H54 (cell line): ENCODE results near the gene RCOR3.
"Not testable (repeated sequence)": the region's sequence is repeated elsewhere in the genome, so short reads cannot be mapped to it uniquely, and the experiment has no call there.

Experiments used
- DNase-seq: peaks from one replicate; pipeline ENCODE4 v3.0.0; 2011; ENCODE audit warnings: low spot score, mixed read lengths; ENCODE audit not compliant: insufficient read length
- FAIRE-seq: peaks from 3 replicates; lab custom pipeline; 2011; peaks lifted over from hg19 to GRCh38; lab: Jason Lieb, UNC
- POLR2A ChIP-seq: IDR thresholded peaks from 2 replicates; pipeline ENCODE4 v1.6.1; 2011; ENCODE audit warnings: low read depth, mild to moderate bottlenecking, low read length

RCOR3 gene

DNA sequence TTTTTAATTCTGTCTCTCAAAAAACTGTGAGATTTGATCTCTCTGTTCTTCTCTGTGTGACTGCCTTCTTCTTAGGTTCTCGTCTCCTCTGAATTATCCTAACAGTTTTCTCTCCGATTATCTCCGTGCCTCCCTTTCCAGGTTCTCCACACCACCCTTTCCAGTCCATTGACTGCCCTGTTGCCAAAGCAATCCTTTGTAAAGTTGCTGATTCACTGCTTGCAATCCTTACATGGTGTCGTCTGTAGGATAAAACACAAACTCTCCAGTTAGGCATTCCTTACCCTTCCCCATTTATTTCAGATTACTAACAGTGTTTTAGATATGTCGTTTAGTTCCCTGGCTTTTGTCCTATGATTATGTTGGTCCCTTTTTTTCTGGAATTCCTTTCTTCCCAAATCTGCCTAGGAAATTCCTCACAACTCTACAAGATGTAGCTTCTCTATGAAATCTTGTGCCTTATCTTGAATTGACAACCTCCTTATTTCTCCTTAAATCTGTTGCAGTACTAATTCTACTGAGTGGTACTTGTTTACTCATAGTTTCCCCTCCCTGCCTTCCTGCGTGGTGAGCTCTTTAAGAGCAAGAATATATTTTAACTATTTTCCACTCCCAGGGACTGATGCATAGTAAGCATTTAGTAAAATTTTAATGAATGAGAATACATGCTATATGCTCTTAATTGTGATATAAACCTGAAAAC, 22.3 kb downstream of the RCOR3 start:
- DNase-seq: no peak
- no peak for TF ChIP-seq POLR2A
- FAIRE-seq: peak; percentile 27

DNA sequence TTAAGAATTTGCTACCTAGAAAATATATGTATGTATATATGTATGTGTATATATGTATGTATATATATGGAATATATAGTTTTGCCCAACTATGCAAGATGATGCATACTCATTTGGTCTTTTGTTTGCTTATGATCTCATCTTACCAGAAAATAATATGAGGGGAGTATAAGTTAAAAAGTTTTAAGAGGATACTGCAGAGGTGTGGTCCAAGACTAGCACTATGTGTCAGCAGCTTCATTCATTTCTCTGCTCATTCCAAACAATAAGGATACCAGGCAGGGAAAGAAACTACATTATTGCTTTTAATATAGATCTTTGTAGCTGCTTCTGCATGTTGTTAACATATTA, 22.8 kb downstream of the RCOR3 start:
- no peak for DNase-seq
- TF ChIP-seq POLR2A: no peak
- FAIRE-seq: no peak

DNA sequence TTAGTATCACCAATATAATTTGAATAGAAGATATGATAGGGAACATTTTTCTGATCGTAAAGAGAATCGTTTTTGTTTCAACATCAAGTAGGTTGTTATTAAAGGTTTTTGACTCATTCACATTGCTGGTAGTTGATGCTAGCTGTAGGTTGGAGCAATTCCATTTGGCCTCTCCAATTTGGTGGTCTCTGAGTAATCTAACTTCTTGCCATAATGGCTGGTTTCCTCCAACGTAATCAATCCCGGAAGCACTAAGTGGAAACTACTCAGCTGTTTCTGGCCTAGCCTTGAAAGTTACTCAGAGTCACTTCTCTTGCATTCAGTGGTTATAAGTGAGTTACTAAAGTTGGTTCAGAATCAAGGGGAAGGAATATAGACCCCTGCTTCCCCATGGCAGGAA, 26.0 kb downstream of the RCOR3 start:
- FAIRE-seq: no peak
- no peak for TF ChIP-seq POLR2A
- DNase-seq: no peak

DNA sequence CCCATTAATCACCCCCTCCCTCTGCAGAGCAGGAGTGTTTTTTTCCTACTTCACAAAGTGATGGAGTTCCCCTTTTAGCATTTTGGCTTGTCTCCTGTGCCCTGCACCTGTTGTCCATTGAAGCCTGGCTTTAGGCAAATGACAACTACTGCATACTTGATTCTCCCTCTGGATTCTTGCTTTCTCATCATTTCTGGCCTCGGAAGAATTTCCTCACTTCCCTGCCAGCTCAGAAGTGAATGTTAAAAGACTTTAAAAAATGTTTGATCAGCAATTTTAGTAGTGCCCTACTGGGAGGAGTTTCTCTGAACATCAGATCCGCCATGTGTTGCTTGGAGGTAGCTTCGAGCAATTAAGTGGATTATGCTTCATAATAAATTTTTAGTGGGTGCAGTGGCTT, 28.1 kb downstream of the RCOR3 start:
- FAIRE-seq: no peak
- DNase-seq: no peak
- TF ChIP-seq POLR2A: no peak

DNA sequence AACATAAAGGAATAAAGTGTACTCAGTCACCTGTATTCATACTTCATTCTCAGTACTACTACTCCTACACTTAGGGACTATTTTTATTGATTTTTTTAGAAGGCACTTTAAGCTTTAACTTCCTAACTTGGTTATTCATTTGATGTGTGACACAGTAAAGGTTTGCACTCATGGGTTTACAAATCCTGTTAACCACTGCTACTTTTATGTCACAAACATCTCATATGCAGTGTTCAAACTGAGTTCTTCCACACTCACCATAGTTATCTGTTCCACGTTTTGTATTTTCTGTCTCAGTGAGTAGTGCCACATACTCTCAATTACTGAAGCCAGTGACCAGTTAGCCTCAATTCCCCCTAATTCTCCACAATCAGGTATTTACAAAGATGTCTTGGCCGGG, 33.2 kb downstream of the RCOR3 start:
- FAIRE-seq (no peak), DNase-seq (no peak)
- no peak for TF ChIP-seq POLR2A

DNA sequence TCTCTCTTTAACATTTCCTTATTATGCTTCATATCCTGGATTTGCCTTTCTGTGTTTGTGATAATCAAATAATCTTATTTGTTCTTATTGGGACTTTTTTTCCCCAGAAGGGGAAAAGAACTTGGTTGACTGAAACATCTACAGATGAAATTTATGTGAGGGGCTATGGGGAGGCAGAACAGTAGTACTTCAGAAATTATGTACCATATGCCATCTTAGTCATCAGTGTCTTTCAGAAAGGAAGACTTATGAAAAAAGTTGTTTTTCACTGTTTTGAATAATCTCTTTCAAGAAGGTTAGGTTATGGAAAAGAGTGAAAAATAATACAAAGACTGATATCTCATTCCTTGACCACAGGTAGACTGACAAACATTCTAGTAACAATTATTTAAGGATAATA, 37.2 kb downstream of the RCOR3 start:
- DNase-seq (no peak), FAIRE-seq (no peak)
- TF ChIP-seq POLR2A: no peak

DNA sequence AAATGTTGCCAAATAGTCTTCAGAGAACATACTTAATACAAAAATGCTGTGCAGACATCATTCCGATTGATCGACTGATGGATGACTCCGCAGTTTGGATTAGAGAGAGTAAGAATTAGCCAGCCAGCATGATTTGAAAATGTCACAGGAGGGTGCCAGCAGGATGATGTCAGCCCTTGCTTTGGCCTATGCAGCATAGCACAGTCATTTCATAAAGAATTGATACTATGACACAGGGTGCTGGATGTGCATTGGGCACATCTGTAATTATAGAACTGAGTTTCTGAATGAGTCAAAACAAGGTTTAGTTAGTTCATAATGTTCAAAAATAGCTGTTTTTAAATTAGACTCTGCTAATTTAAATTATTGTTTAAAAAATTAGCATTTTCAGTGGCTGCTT, 45.9 kb downstream of the RCOR3 start:
- no peak for TF ChIP-seq POLR2A
- DNase-seq: no peak
- FAIRE-seq: peak; percentile 96

DNA sequence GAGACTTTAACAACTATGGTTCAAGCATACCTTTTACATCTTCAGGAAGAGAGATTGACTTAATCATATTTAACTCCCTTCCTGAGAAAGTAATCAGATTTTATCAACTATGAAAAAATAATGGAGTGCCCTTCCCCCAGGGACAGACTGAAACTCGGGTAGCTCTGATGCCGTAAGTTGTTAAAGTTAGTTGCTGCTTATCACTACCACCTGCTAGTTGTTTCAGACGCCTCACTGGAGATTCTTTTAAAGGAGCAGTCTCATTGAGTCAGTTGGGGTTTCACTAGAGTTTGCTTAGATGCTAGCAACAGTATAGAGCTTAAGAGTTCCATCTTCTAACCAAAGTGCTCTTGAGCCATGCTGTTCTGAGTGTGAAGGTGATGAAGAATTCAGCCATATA, 50.5 kb downstream of the RCOR3 start:
- no peak for DNase-seq
- peak; percentile 38 for FAIRE-seq
- no peak for TF ChIP-seq POLR2A

DNA sequence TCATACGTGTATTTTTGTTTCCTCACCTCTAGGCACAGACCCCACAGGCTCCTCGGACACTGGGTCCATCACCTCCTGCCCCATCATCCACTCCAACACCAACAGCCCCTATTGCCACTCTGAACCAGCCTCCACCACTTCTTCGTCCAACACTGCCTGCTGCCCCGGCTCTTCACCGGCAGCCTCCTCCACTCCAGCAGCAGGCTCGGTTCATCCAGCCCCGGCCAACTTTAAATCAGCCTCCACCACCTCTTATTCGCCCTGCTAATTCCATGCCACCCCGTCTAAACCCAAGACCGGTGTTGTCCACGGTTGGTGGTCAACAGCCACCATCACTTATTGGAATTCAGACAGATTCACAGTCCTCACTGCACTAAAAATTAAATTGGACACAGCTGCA, 54.2 kb downstream of the RCOR3 start:
- DNase-seq (no peak), FAIRE-seq (no peak)
- no peak for TF ChIP-seq POLR2A

DNA sequence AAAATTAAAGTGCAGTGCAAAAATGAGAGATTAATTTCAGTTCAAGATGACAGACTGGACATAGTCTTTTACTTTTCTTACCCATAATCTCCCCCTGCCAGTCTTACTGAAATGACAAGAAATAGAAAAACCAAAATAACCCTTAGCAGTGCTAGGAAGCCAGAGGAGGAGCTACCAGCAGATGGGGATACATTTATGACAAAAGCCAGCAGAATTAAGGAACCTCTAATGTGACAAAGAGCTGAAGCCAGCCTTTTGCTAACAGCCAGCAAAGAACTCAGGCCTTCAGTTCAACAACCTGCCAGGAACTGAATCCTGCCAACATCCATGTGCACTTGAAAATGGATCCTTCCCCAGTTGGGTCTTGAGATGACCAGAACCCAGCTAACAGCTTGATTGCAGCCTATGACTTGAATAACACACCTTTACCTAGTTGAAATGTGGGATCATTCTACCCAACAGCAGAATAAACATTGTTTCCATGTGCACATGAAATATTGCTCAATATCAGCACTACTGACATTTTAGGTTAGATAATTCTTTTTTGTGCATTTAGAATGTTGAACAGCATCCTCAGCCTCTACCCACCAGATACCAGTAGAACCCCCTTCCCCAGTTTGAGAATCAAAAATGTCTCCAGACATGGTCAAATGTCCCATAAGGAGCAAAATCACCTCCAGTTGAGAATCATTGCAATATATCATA, 59.6 kb downstream of the RCOR3 start:
- FAIRE-seq (no peak), DNase-seq (no peak)
- TF ChIP-seq POLR2A: no peak

DNA sequence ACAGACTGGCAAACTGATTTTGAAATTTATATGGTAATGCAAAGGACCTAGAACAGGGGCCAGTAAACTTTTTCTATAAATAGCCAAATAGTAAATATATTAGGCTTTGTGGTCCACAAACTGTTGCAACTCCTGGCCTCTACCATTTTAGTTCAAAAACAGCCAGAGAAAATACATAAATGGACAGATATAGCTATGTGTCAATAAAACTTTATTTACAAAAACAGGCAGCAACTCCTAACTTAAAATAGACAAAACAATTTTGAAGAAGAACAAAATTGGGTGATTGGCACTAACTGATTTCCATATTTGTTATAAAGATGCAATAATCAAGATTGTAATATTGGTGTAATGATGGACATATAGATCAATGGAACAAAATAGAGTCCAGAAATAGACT, 60.7 kb downstream of the RCOR3 start:
- TF ChIP-seq POLR2A: no peak
- DNase-seq (no peak), FAIRE-seq (no peak)

DNA sequence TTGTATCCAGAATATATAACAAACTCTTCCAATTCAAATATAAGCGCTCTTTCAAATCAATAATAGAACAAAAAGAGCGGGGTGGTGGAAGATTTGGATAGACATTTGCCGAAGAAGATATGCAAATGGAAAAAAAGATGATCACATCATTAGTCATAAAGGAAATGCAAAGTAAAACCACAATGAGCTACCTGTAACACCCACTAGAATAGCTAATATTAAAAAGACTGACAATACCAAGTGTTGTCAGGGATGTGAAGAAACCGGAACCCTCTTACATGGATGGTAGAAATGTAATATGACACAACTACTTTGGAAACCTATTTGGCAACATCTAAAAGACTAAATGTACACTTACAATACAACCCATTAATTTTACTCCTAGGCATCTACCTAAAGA, 61.8 kb downstream of the RCOR3 start:
- no peak for TF ChIP-seq POLR2A
- FAIRE-seq (no peak), DNase-seq (no peak)

DNA sequence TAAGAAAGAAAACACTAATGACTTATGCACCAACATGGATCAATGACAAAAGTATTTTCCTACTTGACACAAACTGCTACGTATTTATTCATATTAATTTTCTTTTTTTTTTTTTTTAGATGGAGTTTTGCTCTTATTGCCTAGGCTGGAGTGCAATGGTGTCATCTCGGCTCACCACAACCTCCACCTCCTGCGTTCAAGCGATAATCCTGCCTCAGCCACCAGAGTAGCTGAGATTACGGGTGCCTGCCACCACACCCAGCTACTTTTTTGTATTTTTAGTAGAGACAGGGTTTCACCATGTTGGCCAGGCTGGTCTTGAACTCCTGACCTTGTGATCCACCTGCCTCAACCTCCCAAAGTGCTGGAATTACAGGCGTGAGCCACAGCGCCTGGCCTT, 62.5 kb downstream of the RCOR3 start:
- not testable (repeated sequence) for DNase-seq, FAIRE-seq

DNA sequence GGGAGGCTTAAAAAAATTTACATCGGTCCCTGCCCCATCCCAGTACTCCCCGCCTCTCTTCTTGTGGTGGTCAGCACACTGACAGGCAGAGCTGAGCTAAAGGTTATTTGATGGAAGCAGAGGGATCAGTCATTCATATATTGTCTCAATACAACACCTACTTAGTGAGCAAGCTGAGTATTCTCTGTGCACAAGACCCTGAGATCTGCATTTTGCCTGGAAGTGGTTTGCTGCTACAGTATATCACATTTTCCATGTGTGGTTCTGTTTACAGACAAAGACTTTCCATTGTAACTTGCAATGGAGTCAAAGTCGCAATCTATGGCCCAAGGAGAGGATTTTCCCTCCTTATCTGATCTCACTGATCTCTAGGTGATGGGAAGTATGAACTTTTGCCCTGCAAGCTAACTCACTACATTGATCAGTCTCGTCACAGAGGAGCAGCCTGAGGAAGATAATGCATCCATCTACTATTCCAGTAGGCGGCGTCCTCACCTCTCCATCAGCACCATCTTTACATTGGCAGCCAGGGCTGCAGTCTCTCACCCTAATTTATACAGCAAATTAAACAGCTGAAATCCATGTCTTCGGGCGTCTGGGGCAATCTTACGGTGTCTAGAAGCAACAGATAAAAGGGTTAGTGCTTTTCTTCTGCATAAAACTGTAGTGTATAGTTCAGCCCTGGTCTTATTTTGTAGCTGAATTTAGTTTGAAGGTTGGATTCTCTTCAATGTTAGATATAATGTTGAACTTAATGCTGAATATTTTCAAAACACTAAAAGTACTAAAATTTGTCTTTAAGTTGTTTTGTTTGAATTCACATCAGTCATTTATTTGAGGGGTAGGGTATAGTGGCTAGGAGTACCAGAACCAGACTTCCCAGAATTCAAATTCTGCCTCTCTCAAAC, 64.2 kb downstream of the RCOR3 start:
- peak; percentile 70 for DNase-seq
- TF ChIP-seq POLR2A: no peak
- FAIRE-seq: peak; percentile 30
